HepG2 (cell line): ENCODE data around the gene TRIM31. TPM values are rescaled to one million over a fixed set of nuclear protein-coding genes. Genes with fewer than 3 reads are reported as not detected.

Experiments used
- BCL6 ChIP-seq: IDR thresholded peaks from 2 replicates; pipeline ENCODE4 v1.6.1; 2016; ENCODE audit warnings: missing genetic modification reagents, missing compliant biosample characterization
- ETS1 ChIP-seq: sonication (generic); formaldehyde crosslinking; IDR thresholded peaks from 2 replicates; pipeline ENCODE4 v1.4.0; 2020; ENCODE audit warnings: missing genetic modification reagents
- GATAD2A ChIP-seq: IDR thresholded peaks from 2 replicates; pipeline ENCODE4 v1.6.1; 2016
- HDAC6 ChIP-seq: fragments of 200-600 bp; sonication (generic); IDR thresholded peaks from 2 replicates; pipeline ENCODE4 v1.7.0; 2017; ENCODE audit warnings: mild to moderate bottlenecking, antibody characterized with exemption, low read length, low read depth
- MED8 ChIP-seq: sonication (generic); formaldehyde crosslinking; IDR thresholded peaks from 2 replicates; pipeline ENCODE4 v1.8.1; 2023; ENCODE audit warnings: mild to moderate bottlenecking, missing genetic modification reagents; ENCODE audit not compliant: insufficient replicate concordance
- NCOR1 ChIP-seq: fragments of 200-600 bp; sonication (generic); IDR thresholded peaks from 2 replicates; pipeline ENCODE4 v1.7.0; 2017; ENCODE audit warnings: antibody characterized with exemption, low read length, borderline replicate concordance
- NONO ChIP-seq, 2 experiments: fragments of 450-650 bp in 1 of 2; sonication (generic) in 1 of 2; formaldehyde crosslinking in 1 of 2; IDR thresholded peaks in 1 of 2; conservative IDR thresholded peaks in 1 of 2; 2 replicates each; pipeline versions ENCODE4 v1.6.1 to v1.8.0; 2017 to 2022; ENCODE audit warnings: mild to moderate bottlenecking in 1 of 2, missing genetic modification reagents in 1 of 2, moderate library complexity in 1 of 2
- PCBP1 ChIP-seq: fragments of 200-400 bp; formaldehyde crosslinking; IDR thresholded peaks from 2 replicates; pipeline ENCODE4 v1.6.1; 2017; ENCODE audit warnings: mild to moderate bottlenecking, low read depth, low read length, borderline replicate concordance
- RXRA ChIP-seq: sonication (generic); formaldehyde crosslinking; IDR thresholded peaks from 2 replicates; pipeline ENCODE4 v1.5.1; 2020; ENCODE audit warnings: missing genetic modification reagents
- SIX4 ChIP-seq: sonication (generic); formaldehyde crosslinking; IDR thresholded peaks from 2 replicates; pipeline ENCODE4 v1.4.0; 2020; ENCODE audit warnings: missing genetic modification reagents
- THAP8 ChIP-seq: sonication (generic); formaldehyde crosslinking; IDR thresholded peaks from 2 replicates; pipeline ENCODE4 v1.5.1; 2020; ENCODE audit warnings: missing genetic modification reagents, mild to moderate bottlenecking, borderline replicate concordance
- YEATS4 ChIP-seq: sonication (generic); formaldehyde crosslinking; IDR thresholded peaks from 2 replicates; pipeline ENCODE4 v1.4.0; 2020; ENCODE audit warnings: missing genetic modification reagents, borderline replicate concordance
- ZBTB3 ChIP-seq: sonication (generic); formaldehyde crosslinking; IDR thresholded peaks from 2 replicates; pipeline ENCODE4 v1.4.0; 2020; ENCODE audit warnings: low read depth, mild to moderate bottlenecking, moderate library complexity, missing genetic modification reagents, borderline replicate concordance
- ZFP36 ChIP-seq: fragments of 150-350 bp; IDR thresholded peaks from 2 replicates; pipeline ENCODE4 v1.6.1; 2018; ENCODE audit warnings: borderline replicate concordance, low read length, low read depth; ENCODE audit not compliant: partially characterized antibody
- ZKSCAN8 ChIP-seq: IDR thresholded peaks from 2 replicates; pipeline ENCODE4 v1.6.1; 2016; ENCODE audit warnings: borderline replicate concordance, missing genetic modification reagents, missing compliant biosample characterization
- ZNF207 ChIP-seq: fragments of 450-650 bp; IDR thresholded peaks from 2 replicates; pipeline ENCODE4 v1.6.1; 2016; ENCODE audit warnings: antibody characterized with exemption, borderline replicate concordance
- ZNF251 ChIP-seq: sonication (generic); formaldehyde crosslinking; IDR thresholded peaks from 2 replicates; pipeline ENCODE4 v1.9.0; 2021; ENCODE audit warnings: mild to moderate bottlenecking, missing genetic modification reagents
- ZNF343 ChIP-seq: sonication (generic); formaldehyde crosslinking; IDR thresholded peaks from 2 replicates; pipeline ENCODE4 v1.4.0; 2020; ENCODE audit warnings: mild to moderate bottlenecking, missing genetic modification reagents
- ZNF441 ChIP-seq: sonication (generic); formaldehyde crosslinking; IDR thresholded peaks from 2 replicates; pipeline ENCODE4 v1.7.0; 2021; ENCODE audit warnings: missing genetic modification reagents, borderline replicate concordance
- ZNF510 ChIP-seq: sonication (generic); formaldehyde crosslinking; IDR thresholded peaks from 2 replicates; pipeline ENCODE4 v1.4.0; 2020; ENCODE audit warnings: low read depth, mild to moderate bottlenecking, missing genetic modification reagents
- ZNF607 ChIP-seq: sonication (generic); formaldehyde crosslinking; IDR thresholded peaks from 2 replicates; pipeline ENCODE4 v1.5.1; 2020; ENCODE audit warnings: missing genetic modification reagents, mild to moderate bottlenecking, borderline replicate concordance
- ZNF703 ChIP-seq: sonication (generic); formaldehyde crosslinking; IDR thresholded peaks from 2 replicates; pipeline ENCODE4 v1.5.1; 2020; ENCODE audit warnings: missing genetic modification reagents, mild to moderate bottlenecking, moderate library complexity, borderline replicate concordance
- ZNF740 ChIP-seq: sonication (generic); formaldehyde crosslinking; IDR thresholded peaks from 2 replicates; pipeline ENCODE4 v1.4.0; 2020; ENCODE audit warnings: missing genetic modification reagents
- ZNF800 ChIP-seq: sonication (generic); formaldehyde crosslinking; IDR thresholded peaks from 2 replicates; pipeline ENCODE4 v1.4.0; 2020; ENCODE audit warnings: missing genetic modification reagents
- ZNF839 ChIP-seq: sonication (generic); formaldehyde crosslinking; IDR thresholded peaks from 2 replicates; pipeline ENCODE4 v1.4.0; 2020; ENCODE audit warnings: missing genetic modification reagents, mild to moderate bottlenecking, borderline replicate concordance
- ZSCAN21 ChIP-seq: sonication (generic); formaldehyde crosslinking; IDR thresholded peaks from 2 replicates; pipeline ENCODE4 v1.8.0; 2022; ENCODE audit warnings: mild to moderate bottlenecking, missing genetic modification reagents, moderate library complexity, borderline replicate concordance
- polyA plus RNA-seq, 8 experiments: library from polyadenylated mRNA; depleted of rRNA in 3 of 8; stranded (reverse) in 7 of 8; unstranded in 1 of 8; fragments of >200 nt; fragmentation: Illumina TruSeq in 4 of 8; extraction: Trizol in 4 of 8; gene quantifications; 2 replicates each; pipeline versions ENCODE4 v1.2.1 to v1.2.3, GENCODE V29; 2011 to 2016; ENCODE audit warnings: low read depth in 4 of 8, missing spikeins in 1 of 8, mixed read lengths in 1 of 8; ENCODE audit not compliant: insufficient read depth in 1 of 8
- total RNA-seq, 5 experiments: library from RNA; depleted of rRNA; stranded (reverse); fragments of >200 nt; fragmentation: Illumina TruSeq; extraction: Trizol; gene quantifications; 2 replicates each; pipeline ENCODE4 v1.2.3, GENCODE V29; 2016; ENCODE audit warnings: low read depth in 1 of 5

The TRIM31 gene
- total and polyA plus RNA-seq, 2 of the 13 experiments (the other 11 are each of a cell fraction or from before 2014, with no cell fraction given): 0.13 to 0.51 TPM

GRCh38 chr6:30060606-30061091 lies 52.2 kb downstream of the TRIM31 start (continued):
- no peak for TF ChIP-seq SIX4 (CRISPR knock-in tag)
- TF ChIP-seq ZKSCAN8 (CRISPR knock-in tag): no peak
- no peak for TF ChIP-seq ETS1
- TF ChIP-seq ZSCAN21: 0 out of 2 replicates have a peak, but pooled peaks have one; percentile 3
- TF ChIP-seq MED8 (CRISPR knock-in tag): no peak
- TF ChIP-seq RXRA (CRISPR knock-in tag): no peak
- no peak for TF ChIP-seq GATAD2A (CRISPR knock-in tag)
- no peak for TF ChIP-seq NCOR1
- TF ChIP-seq ZNF740 (CRISPR knock-in tag): no peak
- TF ChIP-seq HDAC6: no peak
- TF ChIP-seq ZNF607 (CRISPR knock-in tag): 0 out of 2 replicates have a peak, but pooled peaks have one; percentile 78
- no peak for TF ChIP-seq ZFP36
- no peak for TF ChIP-seq ZNF441 (CRISPR knock-in tag)
- no peak for TF ChIP-seq NONO (IDR thresholded peaks at IDR 0.05)
- TF ChIP-seq NONO (CRISPR knock-in tag; conservative IDR thresholded peaks at IDR 0.05): no peak
- 0 out of 2 replicates have a peak, but pooled peaks have one; percentile 25 for TF ChIP-seq ZNF510 (CRISPR knock-in tag)
- TF ChIP-seq BCL6 (CRISPR knock-in tag): no peak
- no peak for TF ChIP-seq ZNF800 (CRISPR knock-in tag)
- TF ChIP-seq ZNF251: no peak
- TF ChIP-seq ZNF703 (CRISPR knock-in tag): peak; percentile 25; the same call in 1 of the 2 replicates
- no peak for TF ChIP-seq ZNF207
- 0 out of 2 replicates have a peak, but pooled peaks have one; percentile 75 for TF ChIP-seq ZNF343 (CRISPR knock-in tag)
- TF ChIP-seq THAP8 (CRISPR knock-in tag): 0 out of 2 replicates have a peak, but pooled peaks have one; percentile 26
- TF ChIP-seq YEATS4: no peak
- TF ChIP-seq PCBP1: no peak
- TF ChIP-seq ZNF839: no peak
- TF ChIP-seq ZBTB3 (CRISPR knock-in tag): peak; percentile 57; the same call in 1 of the 2 replicates
